HCT116 (cell line): ENCODE data around the gene PFDN5.

Experiments used
- CBX3 ChIP-seq: IDR thresholded peaks from 2 replicates; pipeline ENCODE4 v1.6.1; 2012; ENCODE audit warnings: low read depth
- CEBPB ChIP-seq: IDR thresholded peaks from 2 replicates; pipeline ENCODE4 v1.6.1; 2012; ENCODE audit warnings: low read depth
- EGR1 ChIP-seq: IDR thresholded peaks from 2 replicates; pipeline ENCODE4 v1.6.1; 2012; ENCODE audit warnings: low read depth
- EZH2 ChIP-seq: fragments of 200-600 bp; sonication (generic); IDR thresholded peaks from 2 replicates; pipeline ENCODE4 v1.6.1; 2017; ENCODE audit warnings: antibody characterized with exemption, mixed run types
- JUND ChIP-seq: IDR thresholded peaks from 2 replicates; pipeline ENCODE4 v1.6.1; 2012
- POLR2A ChIP-seq: IDR thresholded peaks from 2 replicates; pipeline ENCODE4 v1.7.0; 2011; ENCODE audit warnings: borderline replicate concordance; ENCODE audit not compliant: insufficient read depth, insufficient read length; ENCODE audit errors: extremely low read depth
- TF ChIP-seq, protein P1 (sequence below), 3 experiments: fragments of 200-600 bp in 1 of 3; sonication (generic) in 1 of 3; IDR thresholded peaks in 2 of 3; conservative IDR thresholded peaks in 1 of 3; 2 replicates each; pipeline ENCODE4 v1.5.1; 2012 to 2017; ENCODE audit warnings: low read depth in 2 of 3, low read length in 2 of 3, antibody characterized with exemption in 1 of 3, borderline replicate concordance in 1 of 3, control low read depth in 1 of 3, mild to moderate bottlenecking in 1 of 3, mixed read lengths in 1 of 3, mixed run types in 1 of 3, moderate library complexity in 1 of 3; ENCODE audit not compliant: insufficient read depth in 1 of 3
- TF ChIP-seq, protein P2 (sequence below): IDR thresholded peaks from 2 replicates; pipeline ENCODE4 v1.6.1; 2012; ENCODE audit warnings: low read depth

GRCh38 chr12:53333845-53334244 lies 38.5 kb downstream of the PFDN5 start:
- TF ChIP-seq POLR2A (no peak), CEBPB (no peak), EZH2 (no peak), CBX3 (no peak), EGR1 (no peak), JUND (no peak)
- TF ChIP-seq, protein P1, sequence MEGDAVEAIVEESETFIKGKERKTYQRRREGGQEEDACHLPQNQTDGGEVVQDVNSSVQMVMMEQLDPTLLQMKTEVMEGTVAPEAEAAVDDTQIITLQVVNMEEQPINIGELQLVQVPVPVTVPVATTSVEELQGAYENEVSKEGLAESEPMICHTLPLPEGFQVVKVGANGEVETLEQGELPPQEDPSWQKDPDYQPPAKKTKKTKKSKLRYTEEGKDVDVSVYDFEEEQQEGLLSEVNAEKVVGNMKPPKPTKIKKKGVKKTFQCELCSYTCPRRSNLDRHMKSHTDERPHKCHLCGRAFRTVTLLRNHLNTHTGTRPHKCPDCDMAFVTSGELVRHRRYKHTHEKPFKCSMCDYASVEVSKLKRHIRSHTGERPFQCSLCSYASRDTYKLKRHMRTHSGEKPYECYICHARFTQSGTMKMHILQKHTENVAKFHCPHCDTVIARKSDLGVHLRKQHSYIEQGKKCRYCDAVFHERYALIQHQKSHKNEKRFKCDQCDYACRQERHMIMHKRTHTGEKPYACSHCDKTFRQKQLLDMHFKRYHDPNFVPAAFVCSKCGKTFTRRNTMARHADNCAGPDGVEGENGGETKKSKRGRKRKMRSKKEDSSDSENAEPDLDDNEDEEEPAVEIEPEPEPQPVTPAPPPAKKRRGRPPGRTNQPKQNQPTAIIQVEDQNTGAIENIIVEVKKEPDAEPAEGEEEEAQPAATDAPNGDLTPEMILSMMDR (IDR thresholded peaks at IDR 0.05 in 2 of 3, conservative IDR thresholded peaks at IDR 0.05 in 1 of 3; ENCODE audit: borderline replicate concordance in 1 of 3, insufficient read depth in 1 of 3, low read depth in 2 of 3, low read length in 2 of 3): no peak
- TF ChIP-seq, protein P2, sequence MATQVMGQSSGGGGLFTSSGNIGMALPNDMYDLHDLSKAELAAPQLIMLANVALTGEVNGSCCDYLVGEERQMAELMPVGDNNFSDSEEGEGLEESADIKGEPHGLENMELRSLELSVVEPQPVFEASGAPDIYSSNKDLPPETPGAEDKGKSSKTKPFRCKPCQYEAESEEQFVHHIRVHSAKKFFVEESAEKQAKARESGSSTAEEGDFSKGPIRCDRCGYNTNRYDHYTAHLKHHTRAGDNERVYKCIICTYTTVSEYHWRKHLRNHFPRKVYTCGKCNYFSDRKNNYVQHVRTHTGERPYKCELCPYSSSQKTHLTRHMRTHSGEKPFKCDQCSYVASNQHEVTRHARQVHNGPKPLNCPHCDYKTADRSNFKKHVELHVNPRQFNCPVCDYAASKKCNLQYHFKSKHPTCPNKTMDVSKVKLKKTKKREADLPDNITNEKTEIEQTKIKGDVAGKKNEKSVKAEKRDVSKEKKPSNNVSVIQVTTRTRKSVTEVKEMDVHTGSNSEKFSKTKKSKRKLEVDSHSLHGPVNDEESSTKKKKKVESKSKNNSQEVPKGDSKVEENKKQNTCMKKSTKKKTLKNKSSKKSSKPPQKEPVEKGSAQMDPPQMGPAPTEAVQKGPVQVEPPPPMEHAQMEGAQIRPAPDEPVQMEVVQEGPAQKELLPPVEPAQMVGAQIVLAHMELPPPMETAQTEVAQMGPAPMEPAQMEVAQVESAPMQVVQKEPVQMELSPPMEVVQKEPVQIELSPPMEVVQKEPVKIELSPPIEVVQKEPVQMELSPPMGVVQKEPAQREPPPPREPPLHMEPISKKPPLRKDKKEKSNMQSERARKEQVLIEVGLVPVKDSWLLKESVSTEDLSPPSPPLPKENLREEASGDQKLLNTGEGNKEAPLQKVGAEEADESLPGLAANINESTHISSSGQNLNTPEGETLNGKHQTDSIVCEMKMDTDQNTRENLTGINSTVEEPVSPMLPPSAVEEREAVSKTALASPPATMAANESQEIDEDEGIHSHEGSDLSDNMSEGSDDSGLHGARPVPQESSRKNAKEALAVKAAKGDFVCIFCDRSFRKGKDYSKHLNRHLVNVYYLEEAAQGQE: no peak
